ENCODE results near the gene STAB1.

Gene STAB1

DNA sequence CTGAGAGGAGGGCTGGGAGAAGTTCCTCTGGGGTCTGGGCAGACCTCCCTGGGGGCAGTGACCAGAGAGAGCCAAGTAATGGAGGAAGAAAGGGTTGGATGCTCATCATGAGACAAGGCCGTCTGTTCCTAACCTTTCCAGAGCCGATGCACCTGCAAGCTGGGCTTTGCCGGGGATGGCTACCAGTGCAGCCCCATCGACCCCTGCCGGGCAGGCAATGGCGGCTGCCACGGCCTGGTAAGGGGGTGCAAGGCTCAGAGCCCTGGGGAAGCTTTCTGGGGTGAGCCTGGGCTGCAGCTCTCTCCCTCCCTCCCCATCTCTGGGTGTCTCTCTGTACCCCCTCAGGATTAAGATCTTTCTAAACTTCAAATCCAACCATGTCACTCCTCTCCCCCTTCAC lies 16.4 kb downstream of the STAB1 start:
- DNase-seq (ENCODE audit: low read depth in 1 of 2, low spot score in 1 of 2), result no peak
- no peaks in the 10 kb centered on the region for H3K27me3 ChIP-seq (ENCODE audit: insufficient read depth, poor library complexity, severe bottlenecking)
- no peak overlapping the region for H3K4me3 ChIP-seq (replicated peaks; ENCODE audit: insufficient read depth, low read length)
- TF ChIP-seq CTCF (IDR thresholded peaks at IDR 0.05; ENCODE audit: insufficient read depth, low read length) (no peak), SPI1 (IDR thresholded peaks at IDR 0.05; ENCODE audit: borderline replicate concordance, low read depth) (no peak), GABPA (IDR thresholded peaks at IDR 0.05; ENCODE audit: low read depth) (no peak), POLR2AphosphoS5 (IDR thresholded peaks at IDR 0.05; ENCODE audit: low read depth) (no peak)
- TF ChIP-seq, protein P1, sequence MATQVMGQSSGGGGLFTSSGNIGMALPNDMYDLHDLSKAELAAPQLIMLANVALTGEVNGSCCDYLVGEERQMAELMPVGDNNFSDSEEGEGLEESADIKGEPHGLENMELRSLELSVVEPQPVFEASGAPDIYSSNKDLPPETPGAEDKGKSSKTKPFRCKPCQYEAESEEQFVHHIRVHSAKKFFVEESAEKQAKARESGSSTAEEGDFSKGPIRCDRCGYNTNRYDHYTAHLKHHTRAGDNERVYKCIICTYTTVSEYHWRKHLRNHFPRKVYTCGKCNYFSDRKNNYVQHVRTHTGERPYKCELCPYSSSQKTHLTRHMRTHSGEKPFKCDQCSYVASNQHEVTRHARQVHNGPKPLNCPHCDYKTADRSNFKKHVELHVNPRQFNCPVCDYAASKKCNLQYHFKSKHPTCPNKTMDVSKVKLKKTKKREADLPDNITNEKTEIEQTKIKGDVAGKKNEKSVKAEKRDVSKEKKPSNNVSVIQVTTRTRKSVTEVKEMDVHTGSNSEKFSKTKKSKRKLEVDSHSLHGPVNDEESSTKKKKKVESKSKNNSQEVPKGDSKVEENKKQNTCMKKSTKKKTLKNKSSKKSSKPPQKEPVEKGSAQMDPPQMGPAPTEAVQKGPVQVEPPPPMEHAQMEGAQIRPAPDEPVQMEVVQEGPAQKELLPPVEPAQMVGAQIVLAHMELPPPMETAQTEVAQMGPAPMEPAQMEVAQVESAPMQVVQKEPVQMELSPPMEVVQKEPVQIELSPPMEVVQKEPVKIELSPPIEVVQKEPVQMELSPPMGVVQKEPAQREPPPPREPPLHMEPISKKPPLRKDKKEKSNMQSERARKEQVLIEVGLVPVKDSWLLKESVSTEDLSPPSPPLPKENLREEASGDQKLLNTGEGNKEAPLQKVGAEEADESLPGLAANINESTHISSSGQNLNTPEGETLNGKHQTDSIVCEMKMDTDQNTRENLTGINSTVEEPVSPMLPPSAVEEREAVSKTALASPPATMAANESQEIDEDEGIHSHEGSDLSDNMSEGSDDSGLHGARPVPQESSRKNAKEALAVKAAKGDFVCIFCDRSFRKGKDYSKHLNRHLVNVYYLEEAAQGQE (IDR thresholded peaks at IDR 0.05; ENCODE audit: insufficient replicate concordance, low read depth), result no peak
- H3K27ac ChIP-seq (replicated peaks), result no peak overlapping the region

DNA sequence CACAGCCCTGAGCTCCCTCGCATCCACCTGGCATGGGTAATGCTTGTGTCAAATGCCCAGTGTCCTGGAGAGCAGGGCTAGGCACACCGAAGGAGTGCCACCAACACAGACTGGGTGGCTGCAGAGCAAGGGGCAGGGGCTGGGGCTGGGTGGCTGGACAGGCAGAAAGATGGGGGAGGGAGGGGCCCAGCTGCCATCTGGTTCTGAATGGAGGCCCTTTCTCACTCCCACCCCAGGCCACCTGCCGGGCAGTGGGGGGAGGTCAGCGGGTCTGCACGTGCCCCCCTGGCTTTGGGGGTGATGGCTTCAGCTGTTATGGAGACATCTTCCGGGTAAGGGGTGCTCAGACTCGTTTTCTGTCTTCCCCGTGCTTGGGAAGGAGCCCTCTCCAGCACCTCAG lies 17.0 kb downstream of the STAB1 start:
- Histone ChIP-seq H3K27ac (replicated peaks) (no peak overlapping the region), H3K27me3 (ENCODE audit: insufficient read depth, poor library complexity, severe bottlenecking) (no peaks in the 10 kb centered on the region), H3K4me3 (replicated peaks; ENCODE audit: insufficient read depth, low read length) (no peak overlapping the region)
- no peak for DNase-seq (ENCODE audit: low read depth in 1 of 2, low spot score in 1 of 2)
- TF ChIP-seq, protein P1 (IDR thresholded peaks at IDR 0.05; ENCODE audit: insufficient replicate concordance, low read depth), result no peak
- TF ChIP-seq GABPA (IDR thresholded peaks at IDR 0.05; ENCODE audit: low read depth) (no peak), POLR2AphosphoS5 (IDR thresholded peaks at IDR 0.05; ENCODE audit: low read depth) (no peak), SPI1 (IDR thresholded peaks at IDR 0.05; ENCODE audit: borderline replicate concordance, low read depth) (no peak), CTCF (IDR thresholded peaks at IDR 0.05; ENCODE audit: insufficient read depth, low read length) (no peak)

DNA sequence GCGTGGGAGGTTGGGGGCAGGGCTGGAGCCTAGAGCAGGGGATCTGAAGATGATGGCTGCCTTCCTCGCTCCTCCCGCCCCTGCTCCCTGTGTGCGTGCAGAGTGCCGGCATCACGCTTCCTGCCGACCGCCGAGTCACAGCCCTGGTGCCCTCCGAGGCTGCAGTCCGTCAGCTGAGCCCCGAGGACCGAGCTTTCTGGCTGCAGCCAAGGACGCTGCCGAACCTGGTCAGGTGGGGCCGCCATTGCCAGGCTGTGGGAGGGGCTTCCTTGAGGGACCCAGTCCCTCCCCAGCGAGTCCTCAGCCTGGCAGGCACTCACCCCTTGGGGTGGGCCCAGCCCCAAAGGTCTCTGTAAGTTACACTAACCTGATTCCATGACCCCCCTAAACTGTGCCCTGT lies 17.6 kb downstream of the STAB1 start:
- Histone ChIP-seq H3K4me3 (replicated peaks; ENCODE audit: insufficient read depth, low read length) (no peak overlapping the region), H3K27ac (replicated peaks) (no peak overlapping the region), H3K27me3 (ENCODE audit: insufficient read depth, poor library complexity, severe bottlenecking) (no peaks in the 10 kb centered on the region)
- TF ChIP-seq POLR2AphosphoS5 (IDR thresholded peaks at IDR 0.05; ENCODE audit: low read depth) (no peak), SPI1 (IDR thresholded peaks at IDR 0.05; ENCODE audit: borderline replicate concordance, low read depth) (no peak), GABPA (IDR thresholded peaks at IDR 0.05; ENCODE audit: low read depth) (no peak), CTCF (IDR thresholded peaks at IDR 0.05; ENCODE audit: insufficient read depth, low read length) (no peak)
- TF ChIP-seq, protein P1 (IDR thresholded peaks at IDR 0.05; ENCODE audit: insufficient replicate concordance, low read depth), result no peak
- no peak for DNase-seq (ENCODE audit: low read depth in 1 of 2, low spot score in 1 of 2)

Measured in HL-60 (cell line).